NCI-H2107 (cell line): ENCODE measurements around the gene MIOX.

ENCODE experiments used
- DNase-seq: peaks from one replicate; lab custom pipeline; 2025; lab: John Stamatoyannopoulos, UW

MIOX gene

DNA sequence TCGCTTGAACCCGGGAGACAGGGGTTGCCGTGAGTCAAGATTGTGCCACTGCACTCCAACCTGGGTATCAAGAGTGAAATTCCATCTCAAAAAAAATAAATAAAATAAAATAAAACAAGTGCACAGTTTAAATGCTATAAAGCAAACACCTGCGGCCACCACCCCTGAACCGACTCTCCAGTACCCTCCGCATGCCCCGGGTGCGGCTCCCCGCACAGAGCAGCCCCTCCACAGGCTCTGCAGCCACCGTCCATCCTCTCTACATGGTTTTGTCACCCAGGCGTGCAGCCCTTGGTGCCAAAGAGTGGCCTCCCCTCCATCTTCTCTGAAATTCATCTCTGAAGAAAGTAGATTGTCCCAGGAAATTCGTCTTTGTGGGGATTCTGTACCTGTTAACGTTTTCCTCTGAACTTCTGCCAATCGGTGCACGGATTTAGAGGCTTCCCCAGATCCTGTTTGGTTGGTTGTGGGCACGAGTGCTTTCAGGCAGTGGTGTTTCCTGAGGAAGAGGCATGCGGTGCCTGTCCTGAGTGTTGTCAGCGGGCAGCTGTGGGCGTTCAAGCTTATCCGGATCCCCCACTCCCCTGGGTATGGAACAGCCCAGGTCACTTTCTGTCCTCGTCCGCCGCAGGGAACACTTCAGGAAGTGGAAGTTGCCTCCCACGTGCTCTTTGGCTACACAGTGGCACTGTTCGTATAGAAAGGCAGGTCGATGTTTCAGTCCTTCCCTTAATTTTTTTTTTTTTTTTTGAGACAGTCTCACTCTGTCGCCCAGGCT, 4.1 kb downstream of the MIOX start:
- no peak for DNase-seq

DNA sequence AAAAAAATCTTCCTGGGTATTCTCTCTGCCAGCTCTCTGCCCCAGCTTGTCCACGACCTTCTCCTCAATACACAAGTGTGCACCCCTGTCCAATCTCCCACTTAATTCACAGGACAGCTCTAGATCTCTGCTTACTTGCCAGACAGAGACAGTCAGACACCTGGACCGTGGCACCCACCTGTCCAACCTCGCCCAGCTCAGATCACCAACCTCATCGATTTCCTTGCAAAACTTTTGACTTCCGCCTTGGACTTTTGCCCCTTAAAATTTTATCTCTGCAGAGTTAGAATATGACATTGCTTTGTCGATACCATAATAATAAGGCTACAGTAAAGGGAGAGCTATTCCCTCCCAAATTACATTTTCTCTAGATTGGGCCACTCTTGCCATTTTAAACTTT, 10.4 kb downstream of the MIOX start:
- no peak for DNase-seq

- no peak for DNase-seq
These were observed 11.7 kb downstream of the MIOX start for GRCh38 chr22:50498322-50498890.

DNA sequence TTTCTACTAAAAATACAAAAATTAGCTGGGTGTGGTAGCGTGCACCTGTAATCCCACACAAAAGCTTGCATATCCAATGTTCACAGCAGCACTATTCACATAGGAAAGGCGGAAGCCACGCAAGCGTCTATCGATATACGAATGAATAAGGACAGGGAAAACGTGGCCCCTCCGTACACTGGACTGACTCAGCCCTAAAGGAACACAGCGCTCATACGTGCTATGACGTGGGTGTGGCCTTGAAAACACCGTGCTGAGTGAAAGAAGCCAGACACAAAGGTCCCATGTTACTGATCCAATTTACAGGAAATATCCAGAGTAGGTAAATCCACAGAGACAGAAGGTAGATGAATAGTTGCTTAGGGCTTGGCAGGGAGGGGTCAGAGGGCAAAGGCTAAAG, 13.8 kb downstream of the MIOX start:
- DNase-seq, result no peak

GRCh38 chr22:50502096-50502495, 15.4 kb downstream of the MIOX start:
- no peak for DNase-seq

DNA sequence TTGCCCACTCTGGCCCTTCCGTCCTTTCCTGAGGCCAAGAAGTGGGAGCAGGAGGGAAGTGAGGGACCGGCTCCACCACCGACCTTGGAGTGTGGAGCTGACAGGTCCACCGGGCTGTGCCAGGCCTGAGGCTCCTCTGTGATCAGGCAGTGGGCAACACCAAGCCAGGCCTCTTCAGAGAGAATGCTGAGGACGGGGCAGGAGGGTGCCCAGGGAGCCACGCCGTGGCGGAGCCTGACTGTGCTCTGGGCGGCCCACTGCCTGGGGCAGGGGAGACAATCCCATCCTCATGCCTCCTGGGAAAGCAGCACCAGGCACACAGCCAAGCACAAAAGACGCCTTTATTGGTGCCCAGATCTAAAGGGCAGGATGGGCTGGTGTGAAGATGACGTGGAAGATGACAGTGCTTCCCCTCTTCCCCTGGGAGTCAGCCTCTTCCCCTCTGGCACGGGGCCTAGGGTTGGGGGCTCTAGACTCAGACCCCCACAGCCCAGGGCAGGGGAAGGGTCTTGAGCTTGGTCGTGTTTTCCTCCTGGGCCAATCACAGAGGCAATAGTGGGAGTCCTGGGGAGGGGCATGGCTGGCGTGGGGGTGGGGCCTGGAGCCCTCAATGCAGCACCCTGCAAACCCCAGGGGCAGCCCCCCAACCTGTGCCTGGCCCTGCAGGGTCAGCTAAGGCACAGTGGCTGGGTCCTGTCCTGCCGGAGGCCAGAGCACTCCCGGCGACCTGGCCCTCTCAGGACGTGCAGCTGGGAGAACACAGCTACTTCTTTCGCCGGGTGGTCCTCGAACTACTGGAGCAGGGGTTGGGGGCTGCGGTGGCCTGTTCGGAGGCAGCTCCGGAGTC, 16.2 kb downstream of the MIOX start:
- no peak for DNase-seq

- no peak for DNase-seq
These were observed 17.0 kb downstream of the MIOX start for GRCh38 chr22:50503475-50504145.

DNA sequence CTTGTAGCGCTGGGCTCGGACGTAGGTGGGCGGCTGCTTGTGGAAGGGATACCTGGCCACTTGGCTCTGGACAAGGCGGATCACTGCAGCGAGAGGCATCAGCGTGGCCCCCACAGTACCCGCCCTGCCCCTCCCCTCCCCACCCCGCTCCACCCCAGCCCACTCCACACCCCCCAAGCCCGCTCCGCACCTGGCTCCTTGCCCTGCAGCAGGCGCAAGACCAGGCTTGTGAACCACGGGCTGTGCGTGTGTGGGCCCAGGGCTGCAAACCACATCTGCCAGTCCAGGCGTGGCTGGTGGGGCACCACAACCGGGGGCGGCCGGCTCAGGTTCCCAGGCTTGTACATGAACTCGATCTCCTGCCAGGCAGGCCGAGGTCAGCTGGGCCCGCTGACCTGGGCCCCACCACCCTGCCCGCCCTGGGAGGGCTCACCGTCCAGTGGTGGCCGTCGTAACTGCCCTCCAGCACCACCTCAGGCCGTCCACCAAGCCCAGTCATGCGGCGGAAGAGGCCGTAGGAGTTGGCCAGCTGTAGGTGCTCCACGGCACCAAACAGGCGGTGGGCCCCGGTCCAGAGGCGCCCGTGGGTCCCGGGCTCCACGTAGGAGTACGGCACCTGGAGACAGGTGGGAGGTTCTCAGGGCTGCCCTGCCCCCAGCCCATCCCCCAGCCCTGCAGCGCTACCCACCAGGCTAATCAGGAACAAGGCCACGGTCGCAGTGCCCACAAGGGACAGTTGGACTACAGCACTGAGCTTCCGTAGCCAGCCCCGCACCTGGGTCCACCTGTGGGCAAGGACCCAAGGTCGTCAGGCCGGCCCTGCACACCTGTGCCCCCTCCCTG, 17.9 kb downstream of the MIOX start:
- DNase-seq, result no peak

DNA sequence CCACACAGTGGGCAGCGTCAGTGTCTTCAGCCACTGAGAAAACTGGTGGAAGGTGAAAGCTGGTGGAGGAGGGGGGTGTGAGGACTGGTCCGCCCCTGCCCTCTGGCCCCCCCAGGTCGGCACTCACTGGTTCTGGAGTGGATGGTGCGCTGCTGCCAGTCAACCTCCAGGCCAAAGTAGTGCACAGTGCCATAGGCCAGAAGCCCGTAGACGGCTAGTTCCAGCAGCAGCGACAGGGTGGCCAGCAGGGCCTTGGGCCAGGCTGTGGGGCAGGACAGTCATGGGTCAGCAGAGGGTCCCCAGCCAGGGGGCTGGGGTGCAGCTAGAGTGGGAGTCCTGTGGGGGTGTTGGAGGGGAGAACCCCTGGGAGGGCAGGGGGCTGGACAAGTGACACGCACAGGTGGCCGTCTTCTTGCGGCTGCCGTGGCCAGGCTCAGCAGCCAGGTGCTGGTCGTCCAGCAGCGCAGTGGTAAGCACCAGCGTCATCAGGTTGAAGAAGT, 18.7 kb downstream of the MIOX start:
- DNase-seq, result no peak

DNA sequence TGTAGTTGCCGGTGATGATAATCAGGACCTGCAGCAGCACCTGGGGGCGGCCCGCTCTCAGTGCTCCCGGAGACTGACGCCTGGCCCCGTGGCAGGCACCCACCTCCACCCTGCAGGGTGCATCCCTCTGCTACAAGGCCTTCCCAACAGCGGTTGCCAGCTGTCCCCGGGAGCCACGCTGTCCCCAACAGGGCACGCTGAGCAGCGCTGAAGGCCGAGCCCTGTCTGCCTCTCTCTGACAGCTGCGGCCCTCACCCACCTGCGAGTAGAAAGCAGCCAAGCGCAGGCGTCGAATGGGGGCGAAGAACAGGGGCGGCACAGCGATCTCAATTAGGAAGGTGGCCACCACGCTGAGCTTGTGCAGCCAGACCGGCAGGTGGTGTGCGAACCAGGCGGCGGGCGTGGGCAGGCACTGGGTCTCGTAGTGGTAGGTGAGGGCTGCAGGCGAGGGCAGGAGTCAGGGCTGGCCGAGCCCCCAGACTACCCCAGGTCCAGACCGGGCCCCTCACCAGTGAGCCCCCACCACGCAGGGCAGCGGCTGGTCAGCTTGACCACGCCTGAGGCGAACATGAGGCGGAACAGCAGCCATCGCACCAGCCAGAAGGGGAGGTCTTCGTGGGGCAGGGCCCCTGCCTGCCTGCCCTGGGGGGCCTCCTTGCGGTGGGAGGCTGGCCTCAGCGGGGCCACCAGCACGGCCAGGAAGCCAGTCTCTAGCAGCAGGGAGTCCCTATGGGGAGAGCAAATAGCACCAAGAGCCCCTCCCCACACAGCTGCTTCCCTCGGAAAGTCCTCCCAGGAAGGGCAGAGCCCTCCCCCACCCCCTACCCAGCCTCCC, 19.3 kb downstream of the MIOX start:
- no peak for DNase-seq

GRCh38 chr22:50506611-50507420, 20.2 kb downstream of the MIOX start:
- no peak for DNase-seq

- DNase-seq, result no peak
These were observed 20.8 kb downstream of the MIOX start, which contains the start of gene LMF2 for GRCh38 chr22:50507421-50507990. LMF2 (minus strand) TSS chr22:50507702; CDS start chr22:50507675, 27 bp downstream.

- DNase-seq, result peak; percentile 88
These were observed 21.6 kb downstream of the MIOX start, which contains the start of gene NCAPH2 for GRCh38 chr22:50507991-50508884. NCAPH2 (plus strand) TSS chr22:50508224; CDS start chr22:50508338, 114 bp downstream.

DNA sequence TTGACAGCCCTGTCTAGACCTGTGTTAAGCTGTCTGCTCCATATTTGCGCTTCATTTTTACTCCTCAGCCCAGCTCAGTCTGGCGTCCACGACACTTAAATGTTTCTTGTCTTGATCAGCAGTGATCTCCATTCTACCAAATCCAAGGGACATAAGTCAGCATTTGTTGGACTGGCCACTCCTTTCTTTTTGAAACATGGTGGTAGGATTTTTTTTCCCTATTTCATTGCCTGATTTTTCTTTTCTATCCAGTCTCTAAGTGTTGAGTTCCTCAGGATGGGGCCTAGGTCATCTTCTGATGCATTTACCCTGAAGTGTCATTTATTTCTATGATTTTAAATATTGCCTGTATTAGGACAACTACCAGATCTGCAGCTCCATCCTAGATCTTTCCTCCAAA, 22.2 kb downstream of the MIOX start:
- DNase-seq, result no peak

- DNase-seq, result no peak
These were observed 26.5 kb downstream of the MIOX start for GRCh38 chr22:50513175-50513574.

DNA sequence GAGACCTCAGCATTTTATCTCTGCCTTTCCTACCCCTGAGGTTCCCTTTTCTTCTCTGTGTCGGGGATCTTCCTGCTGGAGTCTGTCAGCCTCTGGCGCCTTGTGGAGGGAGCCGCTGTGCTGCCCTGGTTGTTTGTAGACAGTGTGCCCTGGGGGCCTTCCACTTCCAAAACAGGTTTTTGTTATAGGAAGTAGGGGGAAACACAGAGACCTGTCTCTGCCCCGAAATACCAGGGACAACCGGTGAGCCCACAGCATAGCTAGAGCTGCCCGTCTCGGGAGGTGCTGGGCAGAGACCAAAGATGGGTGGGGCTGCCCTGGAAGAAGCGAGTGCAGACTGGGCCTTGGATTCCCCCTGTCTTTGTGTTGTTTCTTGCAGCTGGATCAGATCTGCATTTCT, 29.4 kb downstream of the MIOX start:
- DNase-seq, result no peak

DNA sequence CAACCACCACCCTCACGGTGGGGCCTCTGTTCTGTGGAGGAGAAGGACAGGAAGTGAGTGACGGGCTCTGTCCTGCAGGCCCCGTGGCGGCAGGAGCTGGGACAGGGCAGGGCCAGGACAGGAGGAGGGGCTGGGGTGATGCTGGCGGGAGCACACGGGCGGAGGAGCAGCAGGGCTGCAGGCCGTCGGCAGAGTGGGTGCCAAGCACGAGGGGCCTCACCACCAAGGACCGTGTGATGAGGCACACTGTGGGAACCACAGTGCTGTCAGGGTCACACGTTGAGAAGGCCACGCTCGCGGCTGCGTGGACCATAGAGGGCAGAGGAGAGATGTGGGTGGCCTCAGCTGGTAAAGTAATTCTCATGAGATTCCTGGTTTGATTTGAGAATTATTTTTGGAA, 30.2 kb downstream of the MIOX start:
- no peak for DNase-seq
